ENCODE measurements around the gene ISLR2.
A peak's percentile ranks its signal among the peaks of the same experiment; 100 is the strongest.

Gene ISLR2

DNA sequence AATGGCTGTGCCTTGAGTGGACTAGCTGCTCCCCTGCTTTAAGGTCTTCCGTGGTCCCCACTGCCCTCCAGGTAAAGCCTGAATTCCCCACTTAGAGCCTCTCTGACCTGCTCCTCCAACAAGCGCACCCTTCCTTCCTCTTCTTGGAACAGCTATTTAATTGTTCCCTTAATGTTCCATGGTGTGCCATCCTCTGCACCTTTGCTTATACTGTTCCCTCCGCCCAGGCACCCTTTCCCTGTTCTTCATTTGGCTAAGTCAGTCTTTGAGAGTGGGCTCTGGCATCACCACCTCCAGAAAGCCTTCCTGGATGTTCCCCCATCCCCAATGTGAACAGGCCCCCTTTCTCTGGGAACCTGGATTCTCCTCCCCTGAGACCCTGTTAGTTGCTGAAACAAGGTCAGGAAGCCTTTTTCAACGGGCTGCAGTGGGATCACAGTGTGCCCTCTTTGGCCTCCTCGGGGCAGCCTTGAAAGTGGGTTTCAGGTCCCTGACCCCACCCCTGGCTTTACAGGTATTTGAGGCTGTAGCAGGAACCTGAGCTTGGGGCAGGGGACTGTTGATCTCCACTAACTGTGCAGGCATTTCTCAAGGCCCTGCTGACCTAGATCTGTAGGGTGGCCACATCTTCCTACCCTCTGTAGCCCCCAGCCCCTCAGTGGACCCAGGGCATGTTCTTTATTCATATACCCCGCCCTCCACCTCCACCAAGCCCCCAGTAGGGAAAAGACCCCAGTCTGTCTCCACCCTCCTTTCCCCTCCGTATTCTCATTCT, 48.1 kb downstream of the ISLR2 start:
- DNase-seq, result no peak

DNA sequence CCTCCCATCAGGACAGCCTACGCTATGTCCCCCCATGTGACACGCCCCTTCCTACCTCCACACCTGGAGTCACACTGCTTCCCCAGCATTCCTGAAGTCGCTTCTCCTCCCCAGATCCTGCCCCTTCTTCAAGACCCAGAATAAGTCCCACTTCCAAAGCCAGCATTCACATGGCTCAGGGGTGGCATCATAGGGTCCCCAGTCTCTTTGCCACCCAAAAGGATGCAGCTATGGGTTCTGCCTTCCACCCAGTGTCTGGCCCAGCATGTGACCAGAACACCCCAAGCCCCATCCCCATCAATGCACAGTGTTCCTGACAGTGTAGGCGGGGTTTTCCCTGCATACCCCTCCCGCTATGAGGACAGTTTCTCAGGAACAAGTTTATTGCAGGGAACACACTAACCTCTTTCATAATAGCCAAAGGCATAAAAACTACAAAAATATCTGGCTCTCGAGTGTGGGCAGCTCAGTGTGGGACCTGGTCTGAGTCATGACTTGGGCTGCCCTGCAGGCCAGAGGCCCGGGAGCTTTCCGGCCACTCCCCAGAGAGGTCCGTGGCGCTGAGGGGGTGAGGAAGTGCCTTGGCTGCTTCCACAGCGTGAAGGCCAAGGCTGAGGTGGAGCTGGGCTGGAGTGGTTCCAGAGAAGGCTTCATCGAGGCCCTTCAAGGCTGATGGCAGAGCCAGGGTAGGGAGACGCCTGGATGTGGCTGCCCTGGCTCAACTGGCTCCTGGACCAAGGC, 48.9 kb downstream of the ISLR2 start:
- peak; percentile 27 for DNase-seq

DNA sequence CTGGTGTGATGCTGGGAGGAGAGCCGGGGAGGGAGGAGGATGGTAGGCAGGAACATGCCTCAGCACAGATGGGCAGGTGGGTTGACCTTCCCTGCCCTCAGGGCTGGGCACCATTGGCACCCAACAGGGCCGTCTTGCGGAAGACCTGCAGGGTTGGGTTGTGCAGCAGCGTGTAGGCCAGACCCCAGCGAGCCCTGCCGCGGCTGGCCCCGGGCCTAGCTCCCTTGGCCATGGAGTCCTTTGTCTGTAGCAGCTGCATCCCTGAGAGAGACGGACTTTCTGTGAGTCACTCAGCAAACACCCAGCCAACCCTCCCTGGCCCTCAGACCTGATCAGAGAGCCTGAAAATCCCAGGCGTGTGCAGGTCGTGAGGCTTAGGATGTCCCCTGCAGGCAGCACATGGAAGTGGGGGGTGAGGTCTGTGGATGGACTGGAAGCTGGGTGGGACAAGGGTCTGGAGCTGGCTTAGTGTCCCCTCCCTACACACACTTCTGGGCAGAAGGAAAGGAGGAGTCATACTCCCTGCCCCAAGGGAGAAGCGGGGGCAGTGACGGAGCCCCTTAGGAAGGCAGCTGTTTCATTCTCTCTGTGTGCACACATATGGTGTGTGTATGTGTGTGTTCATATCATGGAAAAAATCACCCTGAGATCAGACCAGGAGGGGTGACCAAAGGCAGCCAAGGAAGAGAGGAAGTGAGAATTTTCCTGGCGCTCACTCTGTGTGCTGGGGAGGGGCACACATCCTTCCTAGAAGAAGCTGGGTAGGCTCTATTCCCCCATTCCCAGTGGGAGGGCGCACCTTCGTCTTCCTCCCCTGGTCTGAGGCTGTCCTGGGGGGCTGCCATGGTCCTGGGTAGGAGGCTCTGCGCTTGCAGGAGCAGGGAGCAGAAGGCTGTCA, 49.8 kb downstream of the ISLR2 start:
- no peak for DNase-seq

DNA sequence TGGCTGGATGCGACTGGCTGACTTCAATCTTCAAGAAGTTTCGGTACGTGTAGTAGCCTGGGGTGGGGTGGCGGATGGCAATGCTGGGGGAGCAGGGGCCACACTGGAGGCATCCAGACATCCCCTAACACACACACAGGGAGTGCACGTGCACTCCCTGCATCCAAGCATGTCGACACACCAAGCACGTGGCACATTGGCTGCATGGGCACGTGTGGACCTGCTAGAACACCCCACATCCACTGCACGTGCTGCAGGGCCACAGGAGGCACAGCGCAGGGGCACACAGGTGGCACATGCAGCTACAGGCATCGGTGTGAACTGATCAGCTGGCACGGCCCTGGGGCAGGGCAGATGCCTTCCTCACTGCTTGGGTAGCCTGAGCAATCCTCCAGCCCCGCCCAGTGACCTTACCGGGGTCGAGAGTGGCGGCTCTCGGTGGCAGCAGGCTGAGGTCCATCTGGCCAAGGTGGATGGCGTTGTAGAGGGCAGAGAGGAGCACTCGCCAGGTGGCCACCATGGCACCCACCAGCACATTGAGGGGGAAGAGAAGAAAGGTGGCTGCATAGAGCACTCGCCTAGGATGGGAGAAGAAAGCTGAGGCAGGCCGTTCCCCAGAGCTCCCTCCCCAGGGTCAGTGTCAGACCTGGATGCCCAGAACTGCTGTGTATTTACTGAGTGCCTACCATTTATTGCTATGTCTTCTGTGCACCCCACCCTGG, 50.7 kb downstream of the ISLR2 start:
- no peak for DNase-seq

DNA sequence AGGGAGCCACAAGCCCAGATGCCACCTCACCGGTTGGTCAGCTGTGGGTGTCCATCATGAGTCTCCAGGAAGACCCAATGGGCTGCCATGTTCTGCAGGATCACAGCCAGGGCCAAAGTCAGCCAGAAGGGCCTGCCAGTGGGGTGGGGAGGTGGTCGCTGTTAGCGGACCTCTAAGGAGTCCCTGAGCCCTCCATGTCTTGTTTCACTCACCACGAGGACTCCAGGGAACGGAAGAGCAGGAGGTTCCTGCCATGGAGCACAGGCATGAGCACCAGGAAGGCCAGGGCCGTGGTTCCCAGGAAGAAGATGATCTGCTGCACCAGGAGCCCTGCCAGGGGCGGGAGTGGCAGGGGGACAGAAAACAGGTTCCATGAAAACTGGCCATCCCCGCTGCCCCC, 51.7 kb downstream of the ISLR2 start:
- no peak for DNase-seq

DNA sequence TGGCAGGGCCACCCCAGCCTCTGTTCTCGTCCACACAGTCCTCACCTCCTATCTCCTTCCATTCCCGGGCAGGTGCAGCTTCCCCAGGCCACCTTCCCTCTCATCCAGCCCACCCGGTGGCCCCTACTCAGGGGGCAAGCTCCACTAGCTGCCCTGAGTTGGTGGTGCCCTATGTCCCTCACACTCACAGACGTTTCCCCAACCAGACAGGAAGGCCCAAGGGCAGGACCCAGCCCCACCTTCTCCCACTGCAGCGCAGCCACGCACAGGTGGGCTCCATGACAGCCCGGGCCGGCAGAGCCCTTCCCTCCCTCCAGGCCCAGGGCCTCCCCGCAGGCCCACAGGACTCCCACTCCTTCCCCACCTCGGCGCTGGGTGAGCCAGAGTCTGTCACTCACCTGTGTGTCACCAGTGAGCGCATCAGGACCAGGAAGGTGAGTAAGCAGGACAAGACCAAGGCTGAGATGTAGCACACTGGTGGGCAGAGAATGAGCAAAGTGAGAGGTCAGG, 54.3 kb downstream of the ISLR2 start:
- no peak for DNase-seq

DNA sequence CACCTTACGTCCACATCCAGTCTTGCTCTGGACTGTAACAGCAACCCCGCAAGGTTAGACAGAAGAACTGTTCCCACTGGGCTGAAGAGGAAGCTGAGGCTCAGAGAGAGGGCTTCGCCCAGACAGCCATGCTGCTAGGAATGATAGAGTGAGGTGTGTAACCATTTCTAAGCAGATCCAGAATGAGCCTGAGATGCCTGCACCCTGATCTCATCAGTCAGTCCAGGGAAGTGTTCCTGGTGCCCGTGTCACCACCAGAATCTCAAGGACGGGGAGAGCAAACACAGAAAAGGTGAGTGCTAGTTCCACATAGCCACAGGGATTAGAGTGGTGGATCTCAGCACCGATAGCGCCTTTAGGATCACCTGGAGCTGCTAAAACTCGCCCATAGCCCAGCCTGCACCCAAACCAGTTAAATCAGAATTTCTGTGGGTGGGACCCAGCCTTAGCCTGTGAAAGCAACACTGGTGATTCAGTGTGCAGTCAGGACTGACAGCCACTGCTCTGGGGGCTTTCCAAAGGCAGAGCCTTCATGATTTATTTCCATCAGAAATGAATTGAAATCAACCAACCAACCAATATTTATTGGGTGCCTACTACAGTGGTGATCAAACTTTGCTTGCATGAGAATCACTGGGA, 55.4 kb downstream of the ISLR2 start:
- no peak for DNase-seq

Data from inflammatory macrophage treated with lipopolysaccharide for 4 hours (primary cell).